H7 (cell line): ENCODE data around the gene TXK. TPM values are rescaled to one million over a fixed set of nuclear protein-coding genes. Genes with fewer than 3 reads are reported as not detected.
A peak's percentile ranks its signal among the peaks of the same experiment; 100 is the strongest.

ENCODE experiments used
- DNase-seq: peaks from one replicate; pipeline ENCODE4 v3.0.0; 2012
- H3K27me3 ChIP-seq: 2 replicates; pipeline ENCODE4 v1.6.0; 2011; ENCODE audit warnings: mild to moderate bottlenecking, low read length; ENCODE audit not compliant: control insufficient read depth, insufficient read depth
- H3K36me3 ChIP-seq: replicated peaks from 2 replicates; pipeline ENCODE4 v1.5.1; 2011; ENCODE audit warnings: low read length; ENCODE audit not compliant: control insufficient read depth, insufficient read depth
- H3K4me3 ChIP-seq: 2 replicates; pipeline ENCODE4 v1.5.1; 2011; ENCODE audit warnings: low read depth, mild to moderate bottlenecking, control low read depth, low read length, moderate library complexity; ENCODE audit not compliant: insufficient read depth
- total RNA-seq: library from RNA; depleted of rRNA; stranded (reverse); fragments of >200 nt; shearing (Covaris generic); gene quantifications from 2 replicates; pipeline ENCODE4 v1.2.3, GENCODE V29; 2014

Gene TXK
- total RNA-seq, 1 experiment from 2014 or later = not detected

- Histone ChIP-seq H3K36me3 (no peaks in the 10 kb centered on the region), H3K4me3 (no peak overlapping the region), H3K27me3 (no peaks in the 10 kb centered on the region)
- no peak for DNase-seq
These were observed 92.4 kb downstream of the TXK start for GRCh38 chr4:48041535-48042137.

- H3K27me3 ChIP-seq = no peaks in the 10 kb centered on the region
- H3K36me3 ChIP-seq = no peaks in the 10 kb centered on the region
- no peak overlapping the region for H3K4me3 ChIP-seq
- no peak for DNase-seq
These were observed 94.5 kb downstream of the TXK start for GRCh38 chr4:48039561-48039960.

GRCh38 chr4:48038666-48039065 is 95.4 kb downstream of the TXK start:
- Histone ChIP-seq H3K36me3 (no peaks in the 10 kb centered on the region), H3K4me3 (no peak overlapping the region), H3K27me3 (no peaks in the 10 kb centered on the region)
- DNase-seq = no peak

- H3K4me3 ChIP-seq = no peak overlapping the region
- H3K27me3 ChIP-seq = no peaks in the 10 kb centered on the region
- no peak for DNase-seq
- no peaks in the 10 kb centered on the region for H3K36me3 ChIP-seq
These were observed 97.0 kb downstream of the TXK start for GRCh38 chr4:48037117-48037462.

GRCh38 chr4:48035952-48036351 is 98.1 kb downstream of the TXK start:
- no peak for DNase-seq
- no peak overlapping the region for H3K4me3 ChIP-seq
- no peaks in the 10 kb centered on the region for H3K36me3 ChIP-seq
- no peaks in the 10 kb centered on the region for H3K27me3 ChIP-seq

- H3K27me3 ChIP-seq = no peaks in the 10 kb centered on the region
- DNase-seq = peak; percentile 45
- H3K36me3 ChIP-seq = no peaks in the 10 kb centered on the region
- H3K4me3 ChIP-seq = no peak overlapping the region
These were observed 100.1 kb downstream of the TXK start for GRCh38 chr4:48033825-48034413.

- H3K27me3 ChIP-seq = no peaks in the 10 kb centered on the region
- H3K4me3 ChIP-seq = no peak overlapping the region
These were observed 100.6 kb downstream of the TXK start for GRCh38 chr4:48033412-48033811.

GRCh38 chr4:48032721-48033120 is 101.3 kb downstream of the TXK start:
- H3K36me3 ChIP-seq = no peaks in the 10 kb centered on the region
- H3K4me3 ChIP-seq = no peak overlapping the region
- no peak for DNase-seq
- no peaks in the 10 kb centered on the region for H3K27me3 ChIP-seq

More at GRCh38 chr4:48033412-48033811, 100.6 kb downstream of the TXK start:
- no peak for DNase-seq
- H3K36me3 ChIP-seq = no peaks in the 10 kb centered on the region

GRCh38 chr4:48031802-48032525 is 102.1 kb downstream of the TXK start:
- no peak overlapping the region for H3K4me3 ChIP-seq
- H3K27me3 ChIP-seq = no peaks in the 10 kb centered on the region
- DNase-seq = no peak

GRCh38 chr4:48030470-48030869 is 103.6 kb downstream of the TXK start:
- Histone ChIP-seq H3K4me3 (no peak overlapping the region), H3K36me3 (peaks cover 3% of the 10 kb centered on the region; the same call in 1 of the 2 replicates)
- peak; percentile 16 for DNase-seq

More at GRCh38 chr4:48031802-48032525, 102.1 kb downstream of the TXK start:
- no peaks in the 10 kb centered on the region for H3K36me3 ChIP-seq

GRCh38 chr4:48028696-48029095 is 105.4 kb downstream of the TXK start:
- Histone ChIP-seq H3K4me3 (no peak overlapping the region), H3K36me3 (peaks cover 3% of the 10 kb centered on the region; the same call in 1 of the 2 replicates), H3K27me3 (no peaks in the 10 kb centered on the region)
- DNase-seq = no peak

More at GRCh38 chr4:48030470-48030869, 103.6 kb downstream of the TXK start:
- H3K27me3 ChIP-seq = no peaks in the 10 kb centered on the region

- no peak for DNase-seq
- Histone ChIP-seq H3K4me3 (no peak overlapping the region), H3K36me3 (peaks cover 3% of the 10 kb centered on the region; the same call in 1 of the 2 replicates), H3K27me3 (no peaks in the 10 kb centered on the region)
These were observed 106.4 kb downstream of the TXK start for GRCh38 chr4:48027653-48028052.

- peaks cover 3% of the 10 kb centered on the region; the same call in 1 of the 2 replicates for H3K36me3 ChIP-seq
- H3K4me3 ChIP-seq = no peak overlapping the region
- DNase-seq = no peak
- H3K27me3 ChIP-seq = no peaks in the 10 kb centered on the region
These were observed 109.0 kb downstream of the TXK start for GRCh38 chr4:48025005-48025404.

- no peak for DNase-seq
- H3K27me3 ChIP-seq = no peaks in the 10 kb centered on the region
- H3K36me3 ChIP-seq = peaks cover 3% of the 10 kb centered on the region; the same call in 1 of the 2 replicates
- H3K4me3 ChIP-seq = no peak overlapping the region
These were observed 109.5 kb downstream of the TXK start for GRCh38 chr4:48024522-48024921.
